DMS153 treated with DMSO at 0.1 percent for 48 hours (cell line): ENCODE data around the gene CALML4.
"Not testable (repeated sequence)": the region's sequence is repeated elsewhere in the genome, so short reads cannot be mapped to it uniquely, and the experiment has no call there.

Experiments
- DNase-seq: peaks from one replicate; lab custom pipeline; 2025; ENCODE audit not compliant: unreplicated experiment; lab: John Stamatoyannopoulos, UW

Gene CALML4

GRCh38 chr15:68192804-68193486, 12.2 kb downstream of the CALML4 start:
- DNase-seq = no peak

GRCh38 chr15:68192117-68192516, 13.0 kb downstream of the CALML4 start:
- no peak for DNase-seq

- DNase-seq = no peak
These were observed 13.6 kb downstream of the CALML4 start for GRCh38 chr15:68191555-68191954.

GRCh38 chr15:68190048-68190447, 15.1 kb downstream of the CALML4 start:
- no peak for DNase-seq

GRCh38 chr15:68188647-68189046, 16.5 kb downstream of the CALML4 start:
- no peak for DNase-seq

GRCh38 chr15:68187559-68187958, 17.6 kb downstream of the CALML4 start:
- DNase-seq = no peak

GRCh38 chr15:68186671-68187397, 18.3 kb downstream of the CALML4 start:
- DNase-seq = no peak

GRCh38 chr15:68184616-68185480, 20.3 kb downstream of the CALML4 start:
- DNase-seq = no peak

GRCh38 chr15:68183616-68184315, 21.4 kb downstream of the CALML4 start:
- no peak for DNase-seq

- DNase-seq = no peak
These were observed 27.4 kb downstream of the CALML4 start for GRCh38 chr15:68177742-68178141.

GRCh38 chr15:68176601-68177000, 28.5 kb downstream of the CALML4 start:
- no peak for DNase-seq

GRCh38 chr15:68175526-68175925, 29.6 kb downstream of the CALML4 start:
- no peak for DNase-seq

- DNase-seq = no peak
These were observed 32.0 kb downstream of the CALML4 start for GRCh38 chr15:68173119-68173518.

- not testable (repeated sequence) for DNase-seq
These were observed 33.1 kb downstream of the CALML4 start for GRCh38 chr15:68172037-68172436.

GRCh38 chr15:68166847-68167246, 38.3 kb downstream of the CALML4 start:
- no peak for DNase-seq

GRCh38 chr15:68163191-68163590, 41.9 kb downstream of the CALML4 start:
- DNase-seq = no peak

GRCh38 chr15:68158046-68158628, 47.0 kb downstream of the CALML4 start:
- DNase-seq = no peak

GRCh38 chr15:68157074-68157473, 48.1 kb downstream of the CALML4 start:
- no peak for DNase-seq

GRCh38 chr15:68154923-68155559, 50.1 kb downstream of the CALML4 start:
- DNase-seq = no peak

- DNase-seq = no peak
These were observed 52.8 kb downstream of the CALML4 start for GRCh38 chr15:68152342-68152741.
